ENCODE results near the gene MPO. TPM values are rescaled to one million over a fixed set of nuclear protein-coding genes. Genes with fewer than 3 reads are reported as not detected.

Gene MPO
- total and polyA plus RNA-seq, 2 of the 4 experiments (the other 2 are of a cell fraction): not detected

GRCh38 chr17:58265902-58266875, 14.5 kb downstream of the MPO start:
- H3K9me1 ChIP-seq (ENCODE audit: insufficient read depth, low read length): no peaks in the 10 kb centered on the region
- H2AFZ ChIP-seq (replicated peaks; ENCODE audit: low read length, poor library complexity): no peak overlapping the region
- no peak overlapping the region for H2AK9ac ChIP-seq (replicated peaks; ENCODE audit: low read depth, low read length, poor library complexity)
- H4K91ac ChIP-seq (ENCODE audit: insufficient read depth, low read depth, low read length): no peak overlapping the region
- no peak overlapping the region for H4K5ac ChIP-seq (ENCODE audit: low read depth, low read length)
- H3K18ac ChIP-seq (ENCODE audit: low read depth, low read length): no peak overlapping the region
- POLR2A ChIA-PET (ENCODE audit: unreplicated experiment): no interaction called here
- no peak overlapping the region for H2BK15ac ChIP-seq (ENCODE audit: low read depth, low read length)
- no peaks in the 10 kb centered on the region for H3K79me1 ChIP-seq (ENCODE audit: low read depth in 1 of 2, low read length in 2 of 2)
- H3K36me3 ChIP-seq (ENCODE audit: control insufficient read depth, insufficient read depth, low read length): no peaks in the 10 kb centered on the region
- no peak overlapping the region for H3K14ac ChIP-seq (replicated peaks; ENCODE audit: low read depth, low read length)
- DNase-seq: no peak
- WGBS, 2 experiments (ENCODE audit: extremely low coverage in 2 of 2, insufficient read length in 1 of 2): no CpG with 5 or more reads among the region's 7 CpGs
- no peak overlapping the region for H2BK20ac ChIP-seq (ENCODE audit: low read depth, low read length)
- no peak overlapping the region for H2AK5ac ChIP-seq (ENCODE audit: low read depth, low read length)
- H3K27ac ChIP-seq (ENCODE audit: insufficient read depth, low read length): no peak overlapping the region
- H4K8ac ChIP-seq (ENCODE audit: low read depth in 2 of 2, low read length in 2 of 2): no peak overlapping the region
- in situ Hi-C loops (cut with MboI; ENCODE audit: low sequenced_read_pairs): no loop called here
- dilution Hi-C loops (cut with HindIII; ENCODE audit: low sequenced_read_pairs, unreplicated experiment): no loop called here
- no peak overlapping the region for H3K9ac ChIP-seq (ENCODE audit: low read depth, low read length)
- BruUV-seq (replicated peaks): no TSS peak
- H3K9me3 ChIP-seq (ENCODE audit: control insufficient read depth, insufficient read depth, low read length): no peaks in the 10 kb centered on the region
- no peak overlapping the region for H3K56ac ChIP-seq (ENCODE audit: extremely low read depth, insufficient read depth, low read length)
- H3K23ac ChIP-seq (ENCODE audit: low read depth, low read length): no peak overlapping the region
- no peak for ATAC-seq (ENCODE audit: low read depth)
- no peak overlapping the region for H3K4me2 ChIP-seq (ENCODE audit: low read depth, low read length)
- H3K4me3 ChIP-seq (ENCODE audit: insufficient read depth, low read depth, low read length): no peak overlapping the region
- no peak overlapping the region for H2BK5ac ChIP-seq (ENCODE audit: low read depth, low read length, poor library complexity, severe bottlenecking)
- peaks cover 6% of the 10 kb centered on the region for H3K27me3 ChIP-seq (ENCODE audit: control insufficient read depth, insufficient read depth, low read length)
- no peak overlapping the region for H2BK120ac ChIP-seq (ENCODE audit: low read depth, low read length)
- TF ChIP-seq ELK1 (IDR thresholded peaks at IDR 0.05; ENCODE audit: borderline replicate concordance, low read depth, low read length): no peak
- TF ChIP-seq RFX5 (IDR thresholded peaks at IDR 0.05; ENCODE audit: low read depth, low read length): no peak
- no peak for TF ChIP-seq RCOR1 (IDR thresholded peaks at IDR 0.05; ENCODE audit: insufficient replicate concordance, low read length)
- TF ChIP-seq MAZ (IDR thresholded peaks at IDR 0.05; ENCODE audit: borderline replicate concordance, low read depth, low read length): no peak
- no peak for TF ChIP-seq BHLHE40 (IDR thresholded peaks at IDR 0.05; ENCODE audit: low read depth, low read length)
- TF ChIP-seq CEBPB (IDR thresholded peaks at IDR 0.05; ENCODE audit: low read depth, low read length): no peak
- TF ChIP-seq FOS (IDR thresholded peaks at IDR 0.05; ENCODE audit: low read depth, low read length): no peak
- no peak for TF ChIP-seq POLR2A (IDR thresholded peaks at IDR 0.05; ENCODE audit: low read depth, low read length)
- TF ChIP-seq NFE2L2 (IDR thresholded peaks at IDR 0.05; ENCODE audit: low read depth, low read length): no peak
- no peak for TF ChIP-seq MAFK (IDR thresholded peaks at IDR 0.05; ENCODE audit: low read depth, low read length)
- no peak for TF ChIP-seq RAD21 (IDR thresholded peaks at IDR 0.05; ENCODE audit: low read length)
- TF ChIP-seq SMC3 (IDR thresholded peaks at IDR 0.05; ENCODE audit: low read depth, low read length): no peak
- TF ChIP-seq MXI1 (IDR thresholded peaks at IDR 0.05; ENCODE audit: borderline replicate concordance, low read depth, low read length): no peak
- intact Hi-C loops (cut with micrococcal nuclease): no loop called here
- CTCF ChIA-PET: interaction anchor here (0.8 to 0.9 kb wide), 2 partner anchors 9 to 16 kb away, joined by 3 to 7 read pairs; no protein-coding TSS in a partner anchor
- no peak overlapping the region for H3K4ac ChIP-seq (ENCODE audit: low read depth, low read length)
- no peaks in the 10 kb centered on the region for H3K4me1 ChIP-seq (ENCODE audit: control insufficient read depth, insufficient read depth, low read length)
- H4K20me1 ChIP-seq (ENCODE audit: insufficient read depth, low read length): no peaks in the 10 kb centered on the region
